ENCODE measurements around the gene PDZD2.

Gene PDZD2

DNA sequence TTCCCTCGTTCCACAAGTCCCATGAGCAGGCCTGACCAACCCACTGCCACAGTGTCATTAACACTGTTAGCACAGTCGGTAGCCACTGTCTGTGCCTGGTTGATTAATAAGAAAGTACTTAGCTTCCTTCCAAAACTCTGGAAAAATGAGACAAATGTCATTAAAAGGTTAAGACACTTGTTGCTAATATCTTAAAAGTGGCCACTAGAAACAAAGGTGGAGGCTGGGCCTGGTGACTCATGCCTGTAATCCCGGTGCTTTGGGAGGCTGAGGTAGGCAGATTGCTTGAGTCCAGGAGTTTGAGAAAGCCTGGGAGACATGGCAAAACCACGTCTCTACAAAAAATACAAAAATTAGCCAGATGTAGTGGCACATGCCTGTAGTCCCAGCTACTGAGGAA lies 194.0 kb downstream of the PDZD2 start:
- no peak for DNase-seq

GRCh38 chr5:31833710-31834109 lies 194.8 kb downstream of the PDZD2 start:
- no peak for DNase-seq

- DNase-seq, result no peak
Measured at GRCh38 chr5:31844622-31845345, 205.9 kb downstream of the PDZD2 start.

GRCh38 chr5:31845361-31845760 lies 206.4 kb downstream of the PDZD2 start:
- no peak for DNase-seq

DNA sequence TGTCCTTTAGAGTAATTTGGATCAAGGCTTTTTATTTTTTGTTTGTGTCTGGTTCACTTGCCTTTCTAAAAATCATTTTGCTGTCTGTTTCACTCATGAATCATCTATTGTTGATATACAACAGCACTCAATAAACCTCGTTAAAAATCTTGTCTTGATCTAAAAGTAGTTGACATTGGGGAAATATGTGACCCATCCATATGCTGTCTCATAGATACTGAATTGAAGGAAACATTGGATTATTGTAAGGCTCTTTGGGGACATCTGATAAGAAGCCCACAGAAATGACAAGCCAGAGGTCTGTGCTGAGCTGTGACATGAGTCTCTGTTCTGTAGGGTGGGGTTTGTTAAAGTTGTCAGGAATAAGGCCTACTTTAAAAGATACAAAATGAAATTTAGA lies 208.0 kb downstream of the PDZD2 start:
- DNase-seq, result no peak

DNA sequence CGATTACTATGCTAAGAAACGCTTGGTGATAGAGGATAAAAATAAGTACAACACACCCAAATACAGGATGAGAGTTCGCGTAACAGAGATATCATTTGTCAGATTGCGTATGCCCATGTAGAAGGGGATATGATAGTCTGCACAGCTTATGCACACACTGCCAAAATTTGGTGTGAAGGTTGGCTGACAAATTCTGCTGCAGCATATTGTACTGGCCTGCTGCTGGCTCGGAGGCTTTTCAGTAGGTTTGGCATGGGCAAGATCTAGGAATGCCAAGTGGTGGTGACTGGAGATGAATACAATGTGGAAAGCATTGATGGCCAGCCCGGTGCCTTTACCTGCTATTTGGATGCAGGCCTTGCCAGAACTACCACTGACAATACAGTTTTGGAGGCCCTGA lies 208.4 kb downstream of the PDZD2 start:
- no peak for DNase-seq

DNA sequence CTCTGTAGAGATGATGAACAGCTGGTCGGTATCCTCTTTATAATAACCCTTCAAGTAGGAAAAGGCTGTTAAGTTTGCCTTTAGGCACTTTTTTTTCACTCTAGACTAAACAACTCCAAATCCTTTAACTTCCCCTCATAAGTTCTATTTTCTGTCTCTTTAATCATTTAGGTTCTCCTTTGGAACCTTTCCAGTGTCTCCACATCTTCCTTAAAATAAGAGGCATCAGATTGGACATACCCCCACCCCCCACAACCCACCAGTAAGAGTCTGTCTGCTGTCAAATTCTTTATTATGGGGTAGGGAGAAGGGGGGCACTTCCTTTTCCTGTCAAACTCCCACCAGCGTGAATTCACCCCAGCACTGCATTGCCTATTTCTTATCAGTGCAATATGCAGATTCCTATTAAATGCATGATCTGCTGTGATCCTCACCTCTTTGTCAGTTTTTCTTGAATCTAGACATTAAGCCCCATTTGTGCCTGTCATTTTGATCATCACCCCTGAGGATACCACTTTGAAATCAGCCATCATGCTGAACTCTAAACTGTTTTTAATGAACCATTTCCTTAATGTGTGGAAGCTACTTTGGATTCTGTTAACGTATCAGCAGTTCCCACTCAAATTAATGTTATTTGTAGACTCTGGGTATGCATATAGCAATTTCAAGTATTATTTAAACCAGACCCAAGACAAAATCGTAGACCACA lies 212.2 kb downstream of the PDZD2 start:
- DNase-seq, result no peak

GRCh38 chr5:31853398-31854135 lies 214.6 kb downstream of the PDZD2 start:
- no peak for DNase-seq

DNA sequence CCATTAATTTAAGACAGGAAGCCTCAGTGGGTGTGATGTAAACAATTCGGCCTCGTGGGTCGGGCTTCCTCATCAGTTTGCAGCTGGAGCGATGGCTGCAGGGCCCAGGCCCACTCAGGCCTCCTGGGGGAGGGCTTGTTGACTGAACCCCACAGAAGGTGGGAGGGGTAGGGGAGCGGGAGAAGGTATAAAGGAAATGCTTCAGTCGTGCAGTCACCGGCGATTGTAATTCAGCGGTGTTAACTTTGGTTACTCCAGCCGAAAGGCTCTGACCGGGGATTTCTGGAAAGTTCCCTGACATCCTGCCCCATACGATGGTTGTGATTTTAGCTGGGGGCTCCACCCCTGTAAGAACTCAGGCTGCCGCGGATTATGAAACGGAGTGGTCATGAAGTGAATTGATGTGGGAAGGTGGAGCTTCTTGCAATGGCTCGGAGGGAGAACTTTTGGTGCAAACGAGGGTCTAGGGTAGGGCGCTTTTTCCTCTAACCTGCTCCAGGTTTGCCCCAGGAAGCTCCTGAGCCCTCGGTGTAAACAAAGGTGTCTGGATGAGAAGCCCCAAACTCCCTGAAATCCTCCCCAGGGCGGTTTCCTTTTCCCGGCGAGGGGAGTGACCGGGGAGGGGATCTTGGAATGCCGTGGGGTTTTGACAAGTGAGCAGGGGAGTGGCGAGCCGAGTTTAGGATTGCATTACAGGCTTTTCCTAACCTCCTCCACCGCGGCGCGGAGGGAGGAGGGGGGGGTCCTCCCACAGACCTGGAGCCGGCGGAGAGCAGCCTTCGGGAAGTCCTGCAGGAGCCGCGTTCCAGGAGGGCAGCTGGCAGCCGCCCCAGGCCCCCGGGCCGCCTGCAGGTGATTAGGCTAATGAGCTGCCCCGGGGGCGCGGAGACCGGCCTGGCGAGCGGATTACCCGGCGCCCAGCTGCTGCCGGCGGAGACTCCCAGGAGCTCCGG lies 215.5 kb downstream of the PDZD2 start:
- no peak for DNase-seq

- DNase-seq, result peak in 1 of 4 experiments; percentile 41
Measured at GRCh38 chr5:31855134-31856040, 216.5 kb downstream of the PDZD2 start.

GRCh38 chr5:31859096-31859495 lies 220.2 kb downstream of the PDZD2 start:
- no peak for DNase-seq

DNA sequence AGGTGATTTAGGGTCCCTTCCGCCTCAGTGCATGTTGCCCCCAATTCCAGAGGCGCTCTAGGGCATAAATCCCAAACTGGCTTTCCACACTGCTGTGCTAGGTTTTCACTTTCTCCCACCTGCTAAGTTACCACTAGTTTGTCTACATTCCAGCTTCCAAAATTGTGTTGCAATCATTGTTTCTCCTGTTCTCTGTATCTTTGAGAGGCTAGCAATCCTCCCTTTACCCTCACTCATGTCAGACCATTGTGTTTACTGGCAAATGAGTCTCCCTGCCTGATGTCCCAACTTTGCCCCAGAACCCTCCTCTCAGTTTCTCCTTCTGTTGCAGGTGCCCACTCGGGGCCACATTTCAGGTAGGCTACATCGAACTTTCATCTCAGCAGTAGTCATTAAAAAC lies 221.3 kb downstream of the PDZD2 start:
- DNase-seq, result no peak

GRCh38 chr5:31860726-31861433 lies 221.9 kb downstream of the PDZD2 start:
- DNase-seq, result no peak

DNA sequence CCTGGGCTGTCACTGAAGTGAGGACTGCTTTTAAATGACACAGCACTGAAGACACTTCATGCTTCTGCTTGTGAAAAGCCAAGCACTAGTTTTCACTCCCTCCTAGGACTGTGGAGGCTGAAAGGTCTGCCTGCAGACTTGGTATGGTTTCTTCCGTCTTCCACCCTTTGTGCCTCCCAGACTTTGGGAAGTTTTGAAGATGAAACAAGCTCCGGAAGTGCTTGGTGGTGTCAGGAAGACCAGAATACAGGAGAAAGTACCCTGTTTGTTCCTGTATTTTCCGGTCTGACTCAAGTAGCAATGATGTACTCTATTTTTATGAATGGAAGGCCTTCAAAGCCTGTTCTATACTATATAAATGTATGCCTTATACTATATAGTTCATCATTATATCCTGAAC lies 222.7 kb downstream of the PDZD2 start:
- no peak for DNase-seq

DNA sequence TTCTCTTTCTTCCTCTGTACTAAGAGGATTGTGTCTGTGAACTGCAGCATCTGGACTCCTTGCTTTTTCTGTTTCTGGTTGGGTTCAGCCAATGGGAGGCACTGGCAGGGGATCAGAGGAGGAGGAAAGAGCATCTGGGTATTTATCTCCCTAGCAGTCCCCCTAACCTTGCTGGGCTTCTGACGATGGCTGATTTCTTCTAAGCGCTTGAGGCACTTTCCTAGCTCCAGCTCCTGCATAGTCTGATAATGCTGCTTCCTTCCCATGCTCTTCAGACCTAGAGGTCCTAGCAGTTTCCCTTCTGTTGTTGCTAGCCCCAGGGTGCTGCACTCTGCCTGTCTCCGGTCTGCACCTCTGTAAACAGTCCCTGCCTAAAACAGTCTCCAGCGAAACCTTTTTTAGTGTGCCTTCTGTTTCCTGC lies 225.1 kb downstream of the PDZD2 start:
- no peak for DNase-seq

DNA sequence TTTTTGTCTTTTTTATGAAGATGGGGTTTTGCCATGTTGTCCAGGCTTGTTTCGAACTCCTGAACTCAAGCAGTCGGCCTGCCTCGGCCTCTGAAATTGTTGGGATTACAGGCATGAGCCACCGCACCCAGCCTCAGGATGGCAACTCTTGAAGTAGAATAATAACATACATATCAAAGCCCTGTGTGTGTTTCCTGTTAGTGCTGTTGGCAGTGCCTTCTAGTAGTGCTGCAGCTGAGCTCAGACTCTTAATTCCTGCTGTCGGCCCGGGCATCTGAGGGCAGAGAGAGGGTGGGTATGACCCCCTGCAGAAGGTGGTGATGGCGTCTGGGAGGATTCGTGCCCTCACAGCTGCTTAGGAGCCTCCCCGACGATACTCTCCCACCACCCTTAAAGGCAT lies 227.2 kb downstream of the PDZD2 start:
- DNase-seq, result peak in 2 of 4 experiments; percentile 2 to 23

DNA sequence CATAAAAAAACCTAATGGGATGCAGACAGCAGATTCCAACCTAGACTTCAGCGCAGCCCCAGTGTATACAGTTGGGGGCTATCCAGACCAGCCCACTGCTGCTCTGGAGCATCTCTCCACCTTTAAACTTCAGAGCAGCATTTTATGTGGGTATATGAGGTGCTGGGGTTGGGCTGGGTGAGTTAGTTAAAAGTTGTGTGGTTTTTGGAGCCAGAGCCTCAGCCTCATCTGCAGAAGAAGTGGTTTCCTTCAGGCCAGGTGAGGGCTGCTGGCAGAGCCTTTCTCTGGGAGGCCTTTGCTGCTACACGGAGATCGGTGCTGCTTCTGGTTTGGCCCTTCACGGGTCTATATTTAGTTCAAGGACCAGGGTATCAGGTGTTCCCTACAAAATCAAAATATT lies 228.3 kb downstream of the PDZD2 start:
- DNase-seq, result peak in 1 of 4 experiments; percentile 12

DNA sequence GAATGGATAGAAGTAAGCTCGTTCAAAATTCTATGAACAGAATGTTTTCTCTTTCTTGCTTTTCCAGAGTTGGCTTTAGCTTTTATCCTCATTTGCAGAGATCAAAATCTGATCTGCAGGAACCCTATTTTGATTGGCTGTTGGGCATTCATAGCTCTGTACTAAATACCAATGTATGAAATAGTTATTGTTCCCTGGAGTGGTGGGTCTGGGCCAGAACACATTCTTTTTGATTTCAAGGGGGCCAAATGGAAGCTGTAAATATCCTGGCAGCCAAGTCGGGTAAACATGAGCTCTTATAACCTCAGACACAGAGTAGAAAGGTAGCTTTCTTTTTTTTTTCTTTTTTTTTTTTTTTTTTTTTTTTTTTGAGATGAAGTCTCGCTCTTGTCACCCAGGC lies 241.5 kb downstream of the PDZD2 start:
- no peak for DNase-seq

DNA sequence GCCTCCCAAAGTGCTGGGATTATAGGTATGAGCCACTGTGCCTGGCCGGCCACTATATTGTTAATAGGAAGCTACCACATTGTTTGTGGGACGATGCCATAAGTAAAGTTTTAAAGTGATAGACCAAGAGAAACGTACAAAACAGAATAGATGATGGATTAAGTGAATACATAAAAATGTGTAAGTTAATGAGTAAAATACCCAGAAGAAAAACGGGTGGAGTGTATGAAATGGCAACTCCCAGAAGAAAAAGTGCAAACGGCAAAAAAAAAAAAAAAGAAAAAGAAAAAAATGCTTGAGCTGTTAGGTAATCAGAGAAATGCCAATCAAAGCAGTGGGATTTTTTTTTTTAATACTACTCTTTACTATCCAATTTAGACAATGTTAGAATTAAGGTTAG lies 246.0 kb downstream of the PDZD2 start:
- no peak for DNase-seq

GRCh38 chr5:31886206-31886605 lies 247.3 kb downstream of the PDZD2 start:
- DNase-seq, result no peak

- DNase-seq, result no peak
Measured at GRCh38 chr5:31887556-31887955, 248.6 kb downstream of the PDZD2 start.

All from activated naive CD4-positive, alpha-beta T cell (primary cell).